NCI-H82 treated with DMSO at 0.1 percent for 48 hours (cell line): Measurements from ENCODE around the gene STAMBPL1.
"Not testable (repeated sequence)": the region's sequence is repeated elsewhere in the genome, so short reads cannot be mapped to it uniquely, and the experiment has no call there.

Experiments used
- DNase-seq: peaks from one replicate; lab custom pipeline; 2025; ENCODE audit not compliant: unreplicated experiment; lab: John Stamatoyannopoulos, UW

Gene STAMBPL1

DNA sequence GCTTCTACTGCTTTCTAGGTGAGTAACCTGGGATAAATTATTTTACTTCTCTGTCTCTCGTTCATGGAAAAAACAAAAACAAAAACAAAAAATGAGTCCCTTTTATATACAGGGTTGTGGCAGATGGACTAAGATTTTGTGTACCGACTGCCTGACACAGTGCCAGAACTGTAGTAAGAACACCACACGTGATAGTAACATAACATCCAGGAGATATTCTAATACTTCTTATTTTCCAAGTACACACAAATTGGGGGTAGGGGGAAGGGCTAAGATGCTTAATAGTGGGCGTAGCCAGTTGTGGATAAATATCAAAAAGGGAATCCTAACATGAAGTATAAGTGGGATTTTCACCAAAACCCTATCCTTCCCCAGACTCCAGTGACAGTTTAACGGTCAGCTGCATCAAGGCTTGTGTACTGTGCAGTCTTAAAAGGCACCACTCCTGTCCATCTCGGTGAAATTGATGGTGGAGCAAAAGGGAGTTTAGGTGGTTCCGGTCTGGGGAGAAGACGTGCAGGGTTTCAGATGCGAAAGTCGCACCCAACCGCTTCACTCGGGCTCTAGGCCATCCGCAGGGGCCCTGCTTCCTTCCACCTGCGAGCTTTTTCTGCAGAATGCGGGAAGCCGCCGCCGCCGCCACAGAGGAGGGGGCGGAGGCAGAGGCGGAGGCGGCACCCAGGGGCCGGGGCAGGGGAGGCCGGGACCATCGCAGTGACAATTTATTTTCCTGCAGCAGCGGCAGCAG, at the start of gene STAMBPL1:
STAMBPL1 (plus strand) TSS at position 712 of the 748 bp plus-strand sequence. CDS start 21,464 bp downstream, outside the sequence.
- DNase-seq: peak; percentile 28

GRCh38 chr10:88830643-88831268, 49.3 kb upstream of the STAMBPL1 start:
- DNase-seq: no peak

GRCh38 chr10:88831709-88832108, 48.3 kb upstream of the STAMBPL1 start:
- DNase-seq: no peak

DNA sequence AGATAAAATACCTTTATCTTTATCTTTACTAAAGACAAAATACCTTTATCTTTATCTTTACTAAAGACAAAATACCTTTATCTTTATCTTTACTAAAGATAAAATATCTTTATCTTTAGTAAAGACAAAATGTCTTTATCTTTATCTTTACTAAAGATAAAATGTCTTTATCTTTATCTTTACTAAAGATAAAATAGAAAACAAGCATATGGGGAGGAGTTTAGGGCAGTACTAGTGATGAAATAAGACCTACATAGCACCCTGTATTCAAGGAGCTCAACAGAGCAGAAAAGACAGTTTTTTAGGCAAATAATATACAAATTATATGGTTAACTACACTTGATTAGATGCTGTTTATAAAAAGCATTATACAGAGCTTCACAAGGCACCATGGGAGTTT, 47.7 kb upstream of the STAMBPL1 start:
- DNase-seq: no peak

GRCh38 chr10:88833156-88833555, 46.9 kb upstream of the STAMBPL1 start:
- DNase-seq: no peak

DNA sequence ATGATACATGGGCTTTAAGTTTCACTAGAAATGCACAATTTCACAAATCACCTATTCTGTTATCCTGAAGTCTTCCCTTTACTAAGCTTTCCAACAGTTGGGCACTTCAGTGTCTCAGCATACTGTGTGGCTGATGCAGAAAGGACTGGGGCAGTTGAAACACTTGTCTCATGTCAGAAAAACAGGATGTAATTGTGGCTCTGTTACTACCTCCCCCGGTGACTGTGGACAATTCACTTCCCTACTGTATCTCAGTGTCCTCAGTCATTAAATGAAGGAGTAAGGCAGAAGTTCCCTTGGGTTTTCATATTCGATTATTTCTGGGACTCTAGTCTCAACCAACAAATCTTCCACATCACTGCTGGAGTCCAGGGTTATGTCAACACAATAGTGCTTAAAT, 46.3 kb upstream of the STAMBPL1 start:
- DNase-seq: no peak

DNA sequence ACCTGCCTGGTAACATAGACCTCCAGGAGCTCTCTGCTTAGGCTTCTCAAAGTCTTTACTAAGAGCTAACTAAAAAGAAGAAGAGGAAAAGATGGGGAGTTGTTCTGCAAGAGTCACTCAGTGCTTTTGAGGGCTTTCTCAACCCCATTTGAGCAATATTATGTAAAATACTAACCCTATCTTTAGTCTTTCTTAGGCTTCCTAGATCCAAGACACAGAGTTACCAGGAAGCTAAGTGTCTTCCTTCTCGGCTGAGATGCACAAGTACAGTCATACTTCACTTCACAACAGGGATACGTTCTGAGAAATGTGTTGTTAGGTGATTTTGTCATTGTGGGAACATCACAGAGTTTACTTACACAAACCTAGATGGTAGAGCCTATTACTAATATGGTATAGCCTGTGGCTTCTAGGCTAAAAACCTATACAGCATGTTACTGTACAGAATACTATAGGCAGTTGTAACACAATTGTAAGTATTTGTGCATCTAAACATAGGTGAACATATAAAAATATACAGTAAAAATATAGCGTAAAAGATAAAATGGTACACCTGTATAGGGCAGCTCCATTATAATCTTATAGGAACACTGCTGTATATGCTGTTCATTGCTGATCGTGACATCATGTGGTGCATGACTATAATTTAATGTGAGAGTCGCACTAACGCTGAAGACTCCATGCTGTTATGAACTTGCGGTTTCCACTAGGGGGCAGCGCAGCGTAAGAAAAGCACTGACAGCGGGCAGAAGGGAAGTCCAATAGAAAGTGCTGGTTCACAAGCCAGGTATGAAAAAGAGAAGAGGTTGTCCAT, 44.7 kb upstream of the STAMBPL1 start:
- peak; percentile 50 for DNase-seq

- DNase-seq: no peak
Observed at GRCh38 chr10:88835910-88836221, 44.2 kb upstream of the STAMBPL1 start.

DNA sequence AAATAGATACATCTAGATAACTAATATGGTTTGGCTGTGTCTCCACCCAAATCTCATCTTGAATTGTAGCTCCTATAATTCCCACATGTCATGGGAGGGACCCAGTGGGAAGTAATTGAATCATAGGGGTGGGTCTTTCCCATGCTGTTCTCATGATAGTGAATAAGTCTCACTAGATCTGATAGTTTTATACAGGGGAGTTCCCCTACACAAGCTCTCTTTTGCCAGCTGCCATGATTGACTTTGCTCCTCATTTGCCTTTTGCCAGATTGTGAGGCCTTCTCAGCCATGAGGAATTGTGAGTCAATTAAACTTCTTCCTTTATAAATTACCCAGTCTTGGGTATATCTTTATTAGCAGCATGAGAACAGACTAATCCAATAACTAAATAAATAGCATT, 42.4 kb upstream of the STAMBPL1 start:
- DNase-seq: not testable (repeated sequence)

- DNase-seq: no peak
Observed at GRCh38 chr10:88838766-88839350, 41.2 kb upstream of the STAMBPL1 start.

- DNase-seq: no peak
Observed at GRCh38 chr10:88840104-88840503, 39.9 kb upstream of the STAMBPL1 start.

- no peak for DNase-seq
Observed at GRCh38 chr10:88840881-88841280, 39.2 kb upstream of the STAMBPL1 start.

- no peak for DNase-seq
Observed at GRCh38 chr10:88841316-88842111, 38.5 kb upstream of the STAMBPL1 start.

- DNase-seq: no peak
Observed at GRCh38 chr10:88843171-88843570, 36.9 kb upstream of the STAMBPL1 start.

DNA sequence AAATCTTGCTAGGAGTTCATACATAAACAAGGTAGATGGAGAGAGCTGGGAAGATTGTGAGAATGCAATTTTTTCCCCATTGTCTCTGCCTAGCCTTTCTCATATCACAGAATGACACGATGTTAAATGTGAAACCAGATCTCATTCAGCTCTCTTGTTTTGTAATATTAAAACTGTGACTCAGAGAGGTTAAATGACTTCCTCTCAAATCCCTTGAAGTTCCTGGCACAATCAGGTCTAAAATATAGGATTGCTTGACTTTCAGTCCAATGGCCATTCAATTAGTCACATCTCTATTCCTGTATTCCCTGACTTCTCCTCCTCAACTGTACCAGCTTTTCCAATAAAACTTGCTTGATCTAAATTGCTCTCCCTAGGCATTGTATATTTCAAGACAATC, 31.5 kb upstream of the STAMBPL1 start:
- DNase-seq: no peak

DNA sequence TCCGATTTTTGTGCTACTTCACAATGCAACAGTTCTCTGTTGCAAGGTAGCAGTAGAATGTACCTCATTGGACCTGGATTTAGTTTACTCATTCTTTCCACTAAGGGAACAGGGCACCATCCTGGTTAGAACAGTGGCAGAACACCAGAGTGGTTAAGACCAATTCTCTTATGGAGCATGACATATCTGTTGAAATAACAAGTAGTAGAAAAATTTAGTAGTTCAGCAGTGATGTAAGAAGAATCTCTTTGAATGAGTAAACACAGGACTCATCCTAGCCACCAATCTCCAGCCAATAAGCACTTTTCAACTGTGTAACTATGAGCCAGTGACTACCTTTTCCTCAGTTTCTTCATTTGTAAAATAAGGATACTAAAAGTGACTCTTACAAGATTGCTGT, 30.8 kb upstream of the STAMBPL1 start:
- no peak for DNase-seq

- no peak for DNase-seq
Observed at GRCh38 chr10:88850712-88851111, 29.3 kb upstream of the STAMBPL1 start.

GRCh38 chr10:88851706-88852105, 28.3 kb upstream of the STAMBPL1 start, which contains the start of gene ANKRD22:
Gene ANKRD22 (minus strand): TSS chr10:88851844. CDS start chr10:88851607, 237 bp downstream.
- no peak for DNase-seq

GRCh38 chr10:88852327-88852726, 27.7 kb upstream of the STAMBPL1 start:
- DNase-seq: no peak

- no peak for DNase-seq
Observed at GRCh38 chr10:88853155-88853881, 26.7 kb upstream of the STAMBPL1 start.
